Esophagus squamous epithelium (tissue), 5 donors: ENCODE results near the gene MALRD1. TPM values are rescaled to one million over a fixed set of nuclear protein-coding genes. Genes with fewer than 3 reads are reported as not detected.

Experiments
- DNase-seq: peaks from one replicate; lab custom pipeline; 2025; lab: John Stamatoyannopoulos, UW
- H3K27ac ChIP-seq, 4 donors: fragments of 200-600 bp; sonication (generic); one replicate each; pipeline ENCODE4 v1.5.1; 2016 to 2019; ENCODE audit warnings: mild to moderate bottlenecking in 1 of 4
- H3K27me3 ChIP-seq, 4 donors: fragments of 200-600 bp; sonication (generic); 1 replicate in 3 of 4; 2 replicates in 1 of 4; pipeline versions ENCODE4 v1.5.1 to v1.6.0; 2017 to 2021; ENCODE audit warnings: antibody characterized with exemption in 1 of 4
- H3K36me3 ChIP-seq, 3 donors: fragments of 200-600 bp; sonication (generic); one replicate each; pipeline ENCODE4 v1.5.1; 2016 to 2019
- H3K4me1 ChIP-seq, 3 donors: fragments of 200-600 bp; sonication (generic); one replicate each; pipeline ENCODE4 v1.5.1; 2017 to 2019
- H3K4me3 ChIP-seq, 4 donors: fragments of 200-600 bp; sonication (generic); 1 replicate in 3 of 4; 2 replicates in 1 of 4; pipeline ENCODE4 v1.5.1; 2016 to 2019; ENCODE audit warnings: mild to moderate bottlenecking in 2 of 4, moderate library complexity in 1 of 4
- H3K9me3 ChIP-seq, 3 donors: fragments of 200-600 bp; sonication (generic); one replicate each; pipeline ENCODE4 v1.5.1; 2016 to 2019
- POLR2A ChIP-seq, 4 donors: fragments of 450-650 bp; IDR thresholded peaks; one replicate each; pipeline ENCODE4 v1.6.1; 2017; ENCODE audit warnings: antibody characterized with exemption in 4 of 4, mild to moderate bottlenecking in 4 of 4, moderate library complexity in 3 of 4
- WGBS, 2 donors: methylation state at CpG; one replicate each; pipeline ENCODE4 v1.1.5; 2018; 5-methylcytosine and 5-hydroxymethylcytosine counted together
- intact Hi-C: fragments of 100-400 bp; cut with DNase I; formaldehyde crosslinking; loops from one replicate; pipeline ENCODE4 v1.15.0; 2022
- total RNA-seq, 4 donors: library from RNA; depleted of rRNA; stranded (reverse); fragments of >200 nt; gene quantifications; one replicate each; pipeline ENCODE4 v1.1.0, GENCODE V29; 2016
- TF ChIP-seq, protein P1 (sequence below), 6 experiments: fragments of 450-650 bp in 4 of 6; fragments of 200-600 bp in 2 of 6; sonication (generic) in 2 of 6; IDR thresholded peaks; one replicate each; pipeline ENCODE4 v1.5.1; 2016 to 2019; ENCODE audit warnings: antibody characterized with exemption in 6 of 6, mild to moderate bottlenecking in 4 of 6, moderate library complexity in 4 of 6
- donor health status: DM: yes; HTN: yes; CAD: no.

MALRD1 gene
- total RNA-seq, 4 donors from 2014 or later = 0.38 TPM; not detected in 3

- intact Hi-C loops = no loop called here
- no peak for TF ChIP-seq POLR2A (IDR thresholded peaks at IDR 0.05)
- TF ChIP-seq, protein P1, sequence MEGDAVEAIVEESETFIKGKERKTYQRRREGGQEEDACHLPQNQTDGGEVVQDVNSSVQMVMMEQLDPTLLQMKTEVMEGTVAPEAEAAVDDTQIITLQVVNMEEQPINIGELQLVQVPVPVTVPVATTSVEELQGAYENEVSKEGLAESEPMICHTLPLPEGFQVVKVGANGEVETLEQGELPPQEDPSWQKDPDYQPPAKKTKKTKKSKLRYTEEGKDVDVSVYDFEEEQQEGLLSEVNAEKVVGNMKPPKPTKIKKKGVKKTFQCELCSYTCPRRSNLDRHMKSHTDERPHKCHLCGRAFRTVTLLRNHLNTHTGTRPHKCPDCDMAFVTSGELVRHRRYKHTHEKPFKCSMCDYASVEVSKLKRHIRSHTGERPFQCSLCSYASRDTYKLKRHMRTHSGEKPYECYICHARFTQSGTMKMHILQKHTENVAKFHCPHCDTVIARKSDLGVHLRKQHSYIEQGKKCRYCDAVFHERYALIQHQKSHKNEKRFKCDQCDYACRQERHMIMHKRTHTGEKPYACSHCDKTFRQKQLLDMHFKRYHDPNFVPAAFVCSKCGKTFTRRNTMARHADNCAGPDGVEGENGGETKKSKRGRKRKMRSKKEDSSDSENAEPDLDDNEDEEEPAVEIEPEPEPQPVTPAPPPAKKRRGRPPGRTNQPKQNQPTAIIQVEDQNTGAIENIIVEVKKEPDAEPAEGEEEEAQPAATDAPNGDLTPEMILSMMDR (IDR thresholded peaks at IDR 0.05) = no peak
- H3K4me1 ChIP-seq = no peaks in the 10 kb centered on the region
- WGBS, 2 donors = 51% methylated on average over 2 of the region's 2 CpGs
- H3K4me3 ChIP-seq = no peak overlapping the region
- no peaks in the 10 kb centered on the region for H3K36me3 ChIP-seq
- H3K27me3 ChIP-seq = no peaks in the 10 kb centered on the region
- no peaks in the 10 kb centered on the region for H3K9me3 ChIP-seq
- H3K27ac ChIP-seq = no peak overlapping the region
- no peak for DNase-seq
Observed at GRCh38 chr10:19449860-19450259, 401.3 kb downstream of the MALRD1 start.

DNA sequence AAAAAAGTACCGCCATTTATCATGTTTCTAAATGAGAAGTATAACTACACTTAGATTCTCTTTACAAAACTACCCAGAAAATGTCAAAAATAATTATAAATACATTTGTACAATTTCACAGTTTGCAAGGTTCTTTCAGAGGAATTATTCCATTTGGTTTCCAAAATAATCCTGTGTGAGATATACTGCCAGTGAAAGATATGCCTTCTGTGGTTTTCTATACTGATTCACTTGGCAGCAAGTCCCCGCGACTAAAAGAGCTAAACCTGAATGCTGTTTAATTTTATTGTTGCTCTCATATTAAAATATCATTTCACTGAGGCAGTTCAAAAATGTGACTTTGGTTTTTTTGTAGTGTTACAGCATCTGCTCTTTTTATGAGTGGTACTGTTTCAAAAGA is 402.8 kb downstream of the MALRD1 start:
- TF ChIP-seq POLR2A (IDR thresholded peaks at IDR 0.05) = no peak
- TF ChIP-seq, protein P1 (IDR thresholded peaks at IDR 0.05) = no peak
- Histone ChIP-seq H3K27me3 (no peaks in the 10 kb centered on the region), H3K9me3 (no peaks in the 10 kb centered on the region), H3K36me3 (no peaks in the 10 kb centered on the region), H3K27ac (no peak overlapping the region), H3K4me3 (no peak overlapping the region), H3K4me1 (no peaks in the 10 kb centered on the region)
- intact Hi-C loops = no loop called here
- no peak for DNase-seq
- 65 to 76% methylated on average over 3 of the region's 3 CpGs for WGBS, 2 donors

GRCh38 chr10:19451937-19452336 is 403.3 kb downstream of the MALRD1 start:
- TF ChIP-seq POLR2A (IDR thresholded peaks at IDR 0.05) = no peak
- TF ChIP-seq, protein P1 (IDR thresholded peaks at IDR 0.05) = no peak
- WGBS, 2 donors = 83 to 87% methylated on average over 2 of the region's 2 CpGs
- no peak overlapping the region for H3K27ac ChIP-seq
- H3K27me3 ChIP-seq = no peaks in the 10 kb centered on the region
- DNase-seq = no peak
- H3K4me1 ChIP-seq = no peaks in the 10 kb centered on the region
- no peaks in the 10 kb centered on the region for H3K36me3 ChIP-seq
- H3K9me3 ChIP-seq = no peaks in the 10 kb centered on the region
- no peak overlapping the region for H3K4me3 ChIP-seq
- intact Hi-C loops = no loop called here

- no peaks in the 10 kb centered on the region for H3K4me1 ChIP-seq
Observed at GRCh38 chr10:19453967-19454366, 405.4 kb downstream of the MALRD1 start.

DNA sequence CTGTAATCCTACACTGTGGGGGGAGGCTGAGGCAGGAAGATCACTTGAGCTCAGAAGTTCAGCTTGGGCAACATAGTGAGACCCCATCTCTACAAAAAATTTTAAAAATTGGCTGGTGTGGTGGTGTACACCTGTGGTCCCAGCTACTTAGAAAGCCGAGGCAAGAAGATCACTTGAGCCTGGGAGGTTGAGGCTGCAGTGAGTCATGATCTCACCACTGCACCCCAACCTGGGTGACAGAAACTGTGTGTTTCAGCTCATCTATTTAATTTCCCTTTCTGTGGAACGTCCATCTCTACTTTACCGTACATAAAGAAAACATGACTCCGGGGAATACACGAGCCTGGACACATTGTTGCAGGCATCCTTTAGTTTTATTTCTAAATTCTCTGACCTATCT is 413.0 kb downstream of the MALRD1 start:
- Histone ChIP-seq H3K27ac (no peak overlapping the region), H3K4me3 (no peak overlapping the region), H3K9me3 (no peaks in the 10 kb centered on the region), H3K4me1 (no peaks in the 10 kb centered on the region), H3K27me3 (no peaks in the 10 kb centered on the region), H3K36me3 (no peaks in the 10 kb centered on the region)
- TF ChIP-seq, protein P1 (IDR thresholded peaks at IDR 0.05) = no peak
- TF ChIP-seq POLR2A (IDR thresholded peaks at IDR 0.05) = no peak
- DNase-seq = no peak
- intact Hi-C loops = no loop called here
- 80 to 84% methylated on average over 5 of the region's 5 CpGs for whole genome bisulfite sequencing, 2 donors

More at GRCh38 chr10:19453967-19454366, 405.4 kb downstream of the MALRD1 start:
- Histone ChIP-seq H3K27ac (no peak overlapping the region), H3K27me3 (no peaks in the 10 kb centered on the region), H3K4me3 (no peak overlapping the region), H3K9me3 (no peaks in the 10 kb centered on the region), H3K36me3 (no peaks in the 10 kb centered on the region)
- intact Hi-C loops = no loop called here
- DNase-seq = no peak
- TF ChIP-seq, protein P1 (IDR thresholded peaks at IDR 0.05) = no peak
- no peak for TF ChIP-seq POLR2A (IDR thresholded peaks at IDR 0.05)
